Activated B cell treated with CpG ODN at 0.5 μM for 24 hours (primary cell): ENCODE results near the gene LRRK2. TPM values are rescaled to one million over a fixed set of nuclear protein-coding genes. Genes with fewer than 3 reads are reported as not detected.

Source experiments
- ATAC-seq: fragments of 200-7000 bp; cut with Tn5 transposase; one replicate; pipeline ENCODE4 v1.10.0; 2021; ENCODE audit warnings: low read depth, mild to moderate bottlenecking, moderate library complexity
- CTCF ChIA-PET: fragments of 350-600 bp; sonication (Branson Sonifier 250); formaldehyde crosslinking; loops from one replicate; lab custom pipeline; 2021; ENCODE audit warnings: antibody characterized with exemption; lab: Charles Lee
- POLR2A ChIA-PET: fragments of 350-600 bp; sonication (Branson Sonifier 250); formaldehyde crosslinking; loops from one replicate; lab custom pipeline; 2021; ENCODE audit warnings: antibody characterized with exemption; lab: Charles Lee
- DNase-seq: peaks from one replicate; pipeline ENCODE4 v3.0.0; 2022
- H3K27ac Mint-ChIP-seq: one replicate; pipeline ENCODE4 v1.8.0; 2020; ENCODE audit warnings: mixed read lengths
- H3K27me3 Mint-ChIP-seq: one replicate; pipeline ENCODE4 v1.8.0; 2021; ENCODE audit warnings: mixed read lengths
- H3K36me3 Mint-ChIP-seq: one replicate; pipeline ENCODE4 v1.8.0; 2021; ENCODE audit warnings: low read depth, mixed read lengths
- H3K4me1 Mint-ChIP-seq: one replicate; pipeline ENCODE4 v1.8.0; 2021; ENCODE audit warnings: mixed read lengths
- H3K4me3 Mint-ChIP-seq: one replicate; pipeline ENCODE4 v1.8.0; 2020; ENCODE audit warnings: mild to moderate bottlenecking, mixed read lengths
- H3K9me3 Mint-ChIP-seq: one replicate; pipeline ENCODE4 v1.8.0; 2020; ENCODE audit warnings: mixed read lengths
- intact Hi-C: fragments of 100-400 bp; cut with micrococcal nuclease; formaldehyde crosslinking; loops from one replicate; pipeline ENCODE4 v1.15.1; 2024
- total RNA-seq: library from RNA; stranded (reverse); gene quantifications from 2 replicates; pipeline ENCODE4 v1.2.3, GENCODE V29; 2022
- TF ChIP-seq, protein P1 (sequence below): fragments of 200-600 bp; IDR thresholded peaks from one replicate; pipeline ENCODE4 v1.8.0; 2022; ENCODE audit warnings: antibody characterized with exemption, mild to moderate bottlenecking

The LRRK2 gene
- total RNA-seq, 1 donor from 2014 or later, result 71.7 TPM

DNA sequence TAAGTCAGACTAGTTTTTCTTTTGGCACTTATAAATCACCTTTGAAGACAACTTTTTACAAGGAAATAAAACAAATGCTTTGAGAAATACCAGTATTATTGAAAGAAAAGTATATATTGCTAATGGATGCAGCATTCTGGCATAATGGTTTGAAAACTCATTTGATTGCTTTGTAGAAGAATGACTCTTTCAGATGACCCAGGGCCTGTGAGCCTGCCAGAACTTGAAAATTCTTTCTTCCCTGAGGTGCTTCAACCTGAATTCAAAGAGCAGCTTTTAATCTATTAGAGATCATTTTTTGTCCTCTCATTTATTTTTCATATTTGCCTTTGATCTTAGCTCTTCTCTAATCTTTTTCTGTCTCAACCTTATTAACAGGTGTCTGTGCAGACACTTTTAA is 87.4 kb downstream of the LRRK2 start:
- Mint-ChIP-seq H3K4me1 (peaks cover 35% of the 10 kb centered on the region), H3K36me3 (peaks cover 37% of the 10 kb centered on the region), H3K9me3 (no peaks in the 10 kb centered on the region), H3K27me3 (no peaks in the 10 kb centered on the region), H3K27ac (peak overlapping the region; percentile 69), H3K4me3 (no peak overlapping the region)
- CTCF ChIA-PET, result interaction anchor here (0.8 to 4.8 kb wide), 7 partner anchors 104 to 301 kb away, joined by 3 to 32 read pairs (median 4); partner anchors contain the start of gene SLC2A13
- intact Hi-C loops, result loop anchor here (5.0 kb wide), 2 partner anchors 545 to 690 kb away; no protein-coding TSS in a partner anchor
- TF ChIP-seq, protein P1, sequence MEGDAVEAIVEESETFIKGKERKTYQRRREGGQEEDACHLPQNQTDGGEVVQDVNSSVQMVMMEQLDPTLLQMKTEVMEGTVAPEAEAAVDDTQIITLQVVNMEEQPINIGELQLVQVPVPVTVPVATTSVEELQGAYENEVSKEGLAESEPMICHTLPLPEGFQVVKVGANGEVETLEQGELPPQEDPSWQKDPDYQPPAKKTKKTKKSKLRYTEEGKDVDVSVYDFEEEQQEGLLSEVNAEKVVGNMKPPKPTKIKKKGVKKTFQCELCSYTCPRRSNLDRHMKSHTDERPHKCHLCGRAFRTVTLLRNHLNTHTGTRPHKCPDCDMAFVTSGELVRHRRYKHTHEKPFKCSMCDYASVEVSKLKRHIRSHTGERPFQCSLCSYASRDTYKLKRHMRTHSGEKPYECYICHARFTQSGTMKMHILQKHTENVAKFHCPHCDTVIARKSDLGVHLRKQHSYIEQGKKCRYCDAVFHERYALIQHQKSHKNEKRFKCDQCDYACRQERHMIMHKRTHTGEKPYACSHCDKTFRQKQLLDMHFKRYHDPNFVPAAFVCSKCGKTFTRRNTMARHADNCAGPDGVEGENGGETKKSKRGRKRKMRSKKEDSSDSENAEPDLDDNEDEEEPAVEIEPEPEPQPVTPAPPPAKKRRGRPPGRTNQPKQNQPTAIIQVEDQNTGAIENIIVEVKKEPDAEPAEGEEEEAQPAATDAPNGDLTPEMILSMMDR, result no peak
- POLR2A ChIA-PET, result interaction anchor here (5.3 kb wide), 1 partner anchor 88 kb away, joined by 37 read pairs; the partner anchor contains the start of gene LRRK2
- DNase-seq, result no peak
- ATAC-seq, result no peak

DNA sequence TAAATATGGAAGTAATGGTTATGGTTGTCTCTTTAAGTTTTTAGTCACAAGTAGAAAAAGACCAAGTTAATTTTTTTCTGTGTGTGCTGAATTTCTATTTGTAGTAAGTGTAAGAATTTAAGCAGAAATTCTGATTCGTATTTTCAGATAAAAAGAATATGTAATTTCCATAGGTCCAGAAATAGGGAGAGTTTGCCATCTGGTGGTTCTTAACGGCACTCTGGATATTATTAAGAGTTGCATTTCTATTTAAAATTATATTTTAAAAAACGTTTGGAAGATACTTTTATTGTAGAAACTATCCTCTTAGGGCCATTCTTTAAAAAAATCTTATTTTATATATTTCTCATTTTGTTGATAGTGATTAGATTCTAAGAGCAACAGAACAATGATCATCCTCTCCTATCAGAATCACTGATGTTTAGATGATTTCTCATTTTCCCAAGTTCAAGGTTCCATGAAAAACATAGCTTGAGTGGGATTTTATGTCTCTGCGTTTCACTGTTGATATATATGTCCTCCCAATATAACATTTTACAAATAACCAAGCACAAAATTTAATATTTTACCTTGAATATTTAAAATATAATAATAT is 88.3 kb downstream of the LRRK2 start:
- Mint-ChIP-seq H3K27me3 (no peaks in the 10 kb centered on the region), H3K4me1 (peaks cover 35% of the 10 kb centered on the region), H3K27ac (peak overlapping the region; percentile 69), H3K9me3 (no peaks in the 10 kb centered on the region), H3K4me3 (no peak overlapping the region), H3K36me3 (peaks cover 43% of the 10 kb centered on the region)
- intact Hi-C loops, result loop anchor here (1.0 to 5.0 kb wide), 6 partner anchors 87 to 691 kb away; no protein-coding TSS in a partner anchor
- CTCF ChIA-PET, result interaction anchor here (0.7 to 4.8 kb wide), 17 partner anchors 11 to 322 kb away, joined by 3 to 54 read pairs (median 6); partner anchors contain the start of genes LRRK2 and SLC2A13
- no peak for ATAC-seq
- POLR2A ChIA-PET, result interaction anchor here (1.3 to 5.3 kb wide), 6 partner anchors 86 to 302 kb away, joined by 4 to 37 read pairs (median 6); partner anchors contain the start of gene LRRK2
- DNase-seq, result no peak
- TF ChIP-seq, protein P1, result peak; percentile 60

DNA sequence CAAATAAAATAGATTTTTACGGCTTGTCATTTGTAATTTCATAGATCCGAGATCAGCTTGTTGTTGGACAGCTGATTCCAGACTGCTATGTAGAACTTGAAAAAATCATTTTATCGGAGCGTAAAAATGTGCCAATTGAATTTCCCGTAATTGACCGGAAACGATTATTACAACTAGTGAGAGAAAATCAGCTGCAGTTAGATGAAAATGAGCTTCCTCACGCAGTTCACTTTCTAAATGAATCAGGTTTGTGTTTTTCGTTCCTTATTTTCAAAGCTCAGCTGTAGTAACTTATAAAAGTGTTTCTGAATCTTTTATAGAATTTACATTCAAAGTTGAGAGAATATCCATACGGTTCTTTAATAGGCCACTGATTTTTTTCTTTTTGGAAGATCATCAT is 89.1 kb downstream of the LRRK2 start:
- ChIA-PET POLR2A (interaction anchor here (0.8 to 5.3 kb wide), 13 partner anchors 50 to 303 kb away, joined by 3 to 37 read pairs (median 5); partner anchors contain the start of gene LRRK2), CTCF (interaction anchor here (0.7 to 4.8 kb wide), 20 partner anchors 10 to 323 kb away, joined by 3 to 54 read pairs (median 4); partner anchors contain the start of genes LRRK2 and SLC2A13)
- Mint-ChIP-seq H3K27ac (peak overlapping the region; percentile 92), H3K9me3 (no peaks in the 10 kb centered on the region), H3K36me3 (peaks cover 45% of the 10 kb centered on the region), H3K4me3 (peak overlapping the region; percentile 66), H3K27me3 (no peaks in the 10 kb centered on the region), H3K4me1 (peaks cover 35% of the 10 kb centered on the region)
- ATAC-seq (peak; percentile 57), DNase-seq (no peak)
- intact Hi-C loops, result loop anchor here (1.0 to 5.0 kb wide), 8 partner anchors 52 to 692 kb away; no protein-coding TSS in a partner anchor
- TF ChIP-seq, protein P1, result no peak

DNA sequence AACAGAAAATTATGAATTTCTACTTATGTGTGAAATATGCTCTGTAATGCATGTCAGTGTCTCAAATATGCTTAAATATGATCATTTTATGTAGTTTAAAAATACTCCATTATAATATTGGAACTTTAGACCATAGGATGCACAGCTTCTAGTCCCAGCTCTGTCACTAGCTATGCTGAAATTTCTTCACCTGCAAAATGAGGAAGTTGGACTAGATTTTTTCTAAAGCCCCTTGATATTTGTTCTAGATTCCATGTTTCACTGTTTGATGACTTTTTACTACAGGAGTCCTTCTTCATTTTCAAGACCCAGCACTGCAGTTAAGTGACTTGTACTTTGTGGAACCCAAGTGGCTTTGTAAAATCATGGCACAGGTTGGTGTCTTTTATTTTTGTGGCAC is 90.1 kb downstream of the LRRK2 start:
- peaks cover 40% of the 10 kb centered on the region for H3K36me3 Mint-ChIP-seq
- intact Hi-C loops, result loop anchor here (1.0 to 5.0 kb wide), 4 partner anchors 53 to 693 kb away; no protein-coding TSS in a partner anchor
- no peaks in the 10 kb centered on the region for H3K27me3 Mint-ChIP-seq
- no peaks in the 10 kb centered on the region for H3K9me3 Mint-ChIP-seq
- H3K4me1 Mint-ChIP-seq, result peaks cover 35% of the 10 kb centered on the region
- ATAC-seq, result peak; percentile 36
- peak overlapping the region; percentile 59 for H3K4me3 Mint-ChIP-seq
- POLR2A ChIA-PET, result interaction anchor here (0.6 to 5.3 kb wide), 8 partner anchors 11 to 157 kb away, joined by 3 to 37 read pairs (median 4); partner anchors contain the start of gene LRRK2
- CTCF ChIA-PET, result interaction anchor here (1.0 to 4.8 kb wide), 10 partner anchors 11 to 304 kb away, joined by 3 to 54 read pairs (median 6); partner anchors contain the start of gene SLC2A13
- TF ChIP-seq, protein P1, result no peak
- no peak for DNase-seq
- peak overlapping the region; percentile 92 for H3K27ac Mint-ChIP-seq
